HG02884 (cell line): Measurements from ENCODE around the gene ANP32E.
"Not testable (repeated sequence)": the region's sequence is repeated elsewhere in the genome, so short reads cannot be mapped to it uniquely, and the experiment has no call there.

Experiments
- ATAC-seq: cut with Tn5 transposase; IDR thresholded peaks from one replicate; pipeline ENCODE4 v1.9.1; 2021; ENCODE audit warnings: mild to moderate bottlenecking, moderate library complexity; ENCODE audit not compliant: unreplicated experiment

ANP32E gene

DNA sequence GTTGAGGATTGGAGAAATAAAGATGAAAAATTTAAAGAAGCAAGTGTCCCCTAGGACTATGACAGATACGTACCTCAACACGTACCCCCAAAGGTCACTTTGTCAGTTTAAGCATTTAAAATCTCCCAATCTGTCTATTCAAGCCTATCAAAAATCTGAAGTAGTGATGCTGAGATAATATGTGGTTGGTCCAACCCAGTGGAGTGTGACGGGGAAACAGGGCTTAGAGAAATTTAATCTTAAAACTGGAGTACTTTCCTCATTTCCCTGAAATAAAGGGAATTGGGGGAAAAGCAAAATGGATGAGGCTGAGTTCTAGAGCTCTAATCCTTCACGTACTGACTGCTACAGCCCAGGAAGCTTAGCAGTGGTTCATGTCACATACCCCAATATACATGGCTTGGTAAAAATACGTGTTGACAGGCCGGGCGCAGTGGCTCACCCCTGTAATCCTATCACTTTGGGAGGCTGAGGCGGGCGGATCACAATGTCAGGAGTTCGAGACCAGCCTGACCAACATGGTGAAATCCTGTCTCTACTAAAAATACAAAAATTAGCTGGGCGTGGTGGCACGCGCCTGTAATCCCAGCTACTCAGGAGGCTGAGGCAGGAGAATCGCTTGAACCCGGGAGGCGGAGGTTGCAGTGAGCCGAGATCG lies 21.7 kb downstream of the ANP32E start:
- ATAC-seq: not testable (repeated sequence)

DNA sequence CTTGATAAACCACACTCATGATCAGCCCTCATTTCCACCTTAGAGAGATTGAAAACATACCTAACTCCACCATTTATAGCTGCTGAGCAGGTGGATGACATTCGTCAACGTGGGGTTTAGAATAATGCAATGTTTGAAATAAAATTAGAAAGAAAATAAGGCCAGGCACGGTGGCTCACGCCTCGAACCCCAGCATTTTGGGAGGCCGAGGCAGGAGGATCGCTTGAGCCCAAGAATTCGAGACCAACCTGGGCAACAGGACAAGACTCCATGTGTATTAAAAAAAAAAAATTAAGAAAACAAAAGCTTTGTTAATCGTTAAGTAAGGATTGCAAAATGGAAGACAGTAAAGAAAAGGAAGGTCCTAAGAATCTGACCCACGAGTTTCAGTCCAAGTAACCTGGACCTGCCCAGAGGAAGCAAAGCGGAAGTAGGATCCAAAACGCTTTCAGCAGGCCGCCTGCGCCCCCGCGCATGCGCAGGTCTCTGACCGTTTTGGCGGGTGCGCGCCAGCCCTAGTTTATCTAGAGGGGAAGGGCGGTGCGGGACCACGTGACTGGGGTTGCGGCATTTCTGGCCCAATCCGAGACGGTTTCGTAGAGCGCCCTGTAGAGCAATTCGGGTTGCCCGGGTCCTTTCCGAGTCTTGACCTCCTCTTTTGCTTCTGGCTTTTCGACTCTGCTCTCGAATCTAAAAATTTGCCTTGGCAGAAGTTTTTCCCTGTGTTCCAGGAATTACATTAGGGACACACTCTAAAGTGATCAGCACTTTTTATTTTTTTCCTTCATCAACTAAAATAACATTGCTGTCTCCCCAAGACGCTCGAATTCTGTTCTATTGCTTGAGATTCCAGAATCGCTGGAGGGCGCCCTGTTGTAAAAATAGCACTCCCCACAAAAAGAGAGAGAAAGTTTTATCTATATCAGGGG lies 22.5 kb downstream of the ANP32E start:
- peak; percentile 90 for ATAC-seq

DNA sequence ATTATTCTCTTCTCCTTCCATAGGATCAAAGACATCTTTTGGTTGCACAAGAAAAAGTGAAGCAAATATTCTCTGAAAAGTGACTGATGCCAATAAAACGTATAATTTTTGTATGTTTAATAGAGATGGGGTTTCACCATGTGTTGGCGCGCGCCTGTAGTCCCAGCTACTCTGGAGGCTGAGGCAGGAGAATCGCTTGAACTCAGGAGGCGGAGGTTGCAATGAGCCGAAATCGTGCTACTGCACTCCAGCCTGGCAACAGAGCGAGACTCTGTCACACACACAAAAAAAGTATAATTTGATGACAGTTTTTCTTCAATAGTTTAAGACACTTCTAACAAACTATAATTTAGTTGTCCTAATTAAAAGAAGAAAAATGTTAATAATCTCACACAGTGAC lies 23.8 kb downstream of the ANP32E start:
- ATAC-seq: no peak

DNA sequence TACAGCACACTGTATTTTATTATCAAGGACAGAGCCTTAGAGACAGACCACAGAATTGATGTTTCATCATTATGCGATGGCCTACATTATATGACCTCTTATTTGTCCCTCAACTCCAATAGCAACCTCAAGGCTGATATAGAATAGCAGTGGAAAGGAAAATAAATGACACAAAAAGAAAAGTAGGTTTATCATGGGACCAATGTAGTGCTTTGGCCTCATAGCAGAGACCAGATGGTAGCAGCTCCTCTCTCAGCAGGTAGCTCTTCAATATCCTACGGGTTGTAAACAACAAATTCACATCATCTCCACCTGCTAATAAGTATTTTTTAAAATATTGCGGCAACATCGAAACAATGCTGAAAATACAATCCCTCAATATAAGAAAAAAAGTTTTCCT lies 25.2 kb downstream of the ANP32E start:
- ATAC-seq: no peak

DNA sequence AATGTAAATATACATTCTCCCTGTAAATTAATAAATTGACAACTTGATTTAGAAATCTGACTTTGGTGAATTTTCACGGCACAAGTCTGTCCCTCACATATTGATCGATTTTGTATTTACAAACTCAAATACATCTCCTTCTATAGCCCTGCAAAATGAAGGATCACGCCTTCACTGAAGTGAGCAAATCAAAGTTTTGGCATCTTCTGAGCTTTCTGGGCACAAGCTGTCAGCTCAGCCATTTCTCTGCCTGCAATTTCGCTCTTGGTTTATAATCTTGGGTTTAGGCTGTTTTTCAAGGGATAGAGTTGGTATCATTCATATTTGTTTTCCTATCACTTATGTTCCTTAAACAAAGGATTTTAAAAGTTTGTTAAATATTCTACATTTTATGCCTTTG lies 25.8 kb downstream of the ANP32E start:
- no peak for ATAC-seq

DNA sequence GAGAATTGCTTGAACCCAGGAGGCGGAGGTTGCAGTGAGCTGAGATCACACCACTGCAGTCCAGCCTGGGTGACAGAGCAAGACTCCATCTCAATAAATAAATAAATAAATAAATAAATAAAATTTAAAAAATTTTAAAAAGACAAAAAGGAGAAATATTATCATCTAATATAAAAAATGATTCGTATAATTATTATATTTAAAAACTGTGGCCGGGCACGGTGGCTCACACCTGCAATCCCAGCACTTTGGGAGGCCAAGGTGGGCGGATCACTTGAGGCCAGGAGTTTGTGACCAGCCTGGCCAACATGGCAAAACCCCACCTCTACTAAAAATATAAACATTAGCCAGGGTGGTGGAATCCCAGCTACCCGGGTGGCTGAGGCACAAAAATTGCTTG lies 27.5 kb downstream of the ANP32E start:
- ATAC-seq: not testable (repeated sequence)

DNA sequence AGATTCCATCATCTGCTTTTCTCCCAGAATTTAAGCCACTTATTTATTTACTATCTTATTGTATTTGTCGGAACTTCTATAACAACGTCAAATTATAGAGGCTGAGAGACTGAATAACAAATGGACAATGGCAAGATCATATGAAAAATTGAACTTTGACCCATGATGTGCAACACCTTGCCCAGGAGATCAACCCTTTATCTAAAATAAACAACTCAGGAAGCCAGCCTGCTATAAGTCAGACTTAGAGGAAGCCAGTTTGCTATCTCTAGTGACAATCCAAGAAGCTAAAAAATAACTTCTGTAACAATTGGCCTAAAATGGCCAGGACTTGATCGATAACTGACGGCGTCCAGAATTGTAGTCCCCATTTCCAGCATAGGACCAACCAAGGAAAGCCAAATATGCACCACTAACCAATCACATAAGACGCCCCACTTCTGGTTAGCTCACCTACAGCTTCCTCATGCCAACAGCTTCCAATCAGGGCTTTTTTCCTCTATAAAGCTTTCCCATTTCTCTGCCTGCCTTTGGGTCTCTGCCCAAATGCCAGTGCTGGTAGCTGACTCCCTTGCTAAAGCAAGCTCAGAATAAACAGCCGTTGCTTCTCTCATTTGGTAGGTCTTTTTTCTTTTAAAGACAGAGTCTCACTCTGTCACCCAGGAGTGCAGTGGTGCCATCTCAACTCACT lies 28.5 kb downstream of the ANP32E start:
- no peak for ATAC-seq

DNA sequence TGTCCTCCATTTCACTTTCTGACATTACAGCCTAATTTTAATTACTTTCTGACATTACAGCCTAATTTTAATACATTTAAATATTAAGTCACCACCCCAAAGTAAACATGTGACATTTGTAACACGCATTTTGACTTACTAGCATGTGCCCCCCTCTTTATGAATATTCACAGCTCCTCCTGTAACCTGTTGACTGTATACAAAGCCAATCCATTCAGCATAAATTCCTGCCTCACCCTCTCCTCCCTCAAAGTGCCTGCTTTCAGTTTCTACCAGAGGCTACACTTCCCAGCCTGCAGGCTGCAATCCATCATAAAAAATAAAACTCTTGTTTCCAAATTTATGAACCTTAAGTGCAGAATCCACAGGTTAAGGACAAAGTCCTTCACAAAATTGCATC lies 39.5 kb downstream of the ANP32E start:
- ATAC-seq: no peak

DNA sequence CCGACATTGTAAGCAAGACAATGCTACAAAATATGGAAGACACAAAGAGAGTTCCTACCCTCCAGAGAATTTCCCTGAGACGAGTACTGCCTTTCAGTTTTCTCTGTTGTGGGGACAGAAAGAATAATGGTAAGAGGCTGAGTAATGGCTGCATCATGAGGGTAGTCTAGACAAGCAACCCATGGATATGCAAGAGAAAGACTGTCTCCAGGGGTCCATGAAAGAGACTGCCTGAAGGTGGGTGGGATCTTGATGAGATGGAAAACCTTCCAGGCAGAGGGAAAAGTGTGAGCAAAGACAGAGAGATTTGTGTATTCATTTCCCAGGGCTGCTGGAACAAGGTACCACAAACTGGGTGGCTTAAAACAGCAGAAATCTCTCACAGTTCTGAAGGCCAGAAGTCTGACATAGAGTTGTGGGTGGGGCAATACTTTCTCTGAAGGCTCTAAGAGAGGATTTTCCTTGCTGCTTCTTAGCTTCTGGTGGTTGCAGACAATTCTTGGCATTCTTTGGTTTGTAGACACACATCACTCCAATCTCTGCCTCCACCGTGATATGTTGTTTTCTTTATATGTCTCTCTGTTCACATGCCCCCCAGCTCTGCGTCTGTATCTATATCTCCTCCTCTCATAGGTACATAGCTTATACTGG lies 41.4 kb downstream of the ANP32E start:
- ATAC-seq: no peak

DNA sequence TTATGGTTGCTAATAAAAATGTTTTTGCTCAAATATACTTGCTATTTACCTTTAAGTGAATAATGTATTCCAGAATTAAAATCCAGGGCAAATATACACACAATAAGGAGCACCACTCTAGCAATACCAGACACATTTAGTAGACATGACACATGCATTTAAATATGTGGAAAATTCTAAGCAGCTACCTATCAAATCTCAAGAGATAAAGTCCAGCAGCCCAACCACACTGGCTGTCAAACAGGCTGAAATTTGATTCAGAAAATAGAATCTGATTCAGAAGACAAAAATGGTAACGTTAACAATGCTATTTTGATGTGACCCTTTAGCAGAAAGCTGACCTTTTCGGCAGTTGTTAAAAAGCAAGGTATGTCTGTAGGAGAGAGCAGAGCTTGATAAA lies 43.9 kb downstream of the ANP32E start:
- ATAC-seq: no peak

DNA sequence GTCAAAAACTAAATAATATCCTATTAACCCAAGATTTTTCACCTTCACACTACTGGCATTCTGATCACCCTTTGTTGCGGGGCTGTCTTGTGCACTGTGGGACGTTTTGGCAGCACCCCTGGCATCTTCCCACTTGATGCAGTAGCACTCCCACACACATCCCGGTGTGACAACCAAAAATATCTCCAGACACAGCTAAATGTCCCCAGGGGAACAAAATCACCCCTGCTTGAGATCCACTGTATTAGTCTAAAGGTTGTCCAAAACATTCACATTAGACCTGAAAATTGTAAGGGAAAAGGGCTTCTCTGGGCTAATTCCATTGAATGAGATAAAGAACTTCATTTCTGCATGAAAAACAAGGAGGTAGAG lies 48.4 kb downstream of the ANP32E start:
- ATAC-seq: no peak

DNA sequence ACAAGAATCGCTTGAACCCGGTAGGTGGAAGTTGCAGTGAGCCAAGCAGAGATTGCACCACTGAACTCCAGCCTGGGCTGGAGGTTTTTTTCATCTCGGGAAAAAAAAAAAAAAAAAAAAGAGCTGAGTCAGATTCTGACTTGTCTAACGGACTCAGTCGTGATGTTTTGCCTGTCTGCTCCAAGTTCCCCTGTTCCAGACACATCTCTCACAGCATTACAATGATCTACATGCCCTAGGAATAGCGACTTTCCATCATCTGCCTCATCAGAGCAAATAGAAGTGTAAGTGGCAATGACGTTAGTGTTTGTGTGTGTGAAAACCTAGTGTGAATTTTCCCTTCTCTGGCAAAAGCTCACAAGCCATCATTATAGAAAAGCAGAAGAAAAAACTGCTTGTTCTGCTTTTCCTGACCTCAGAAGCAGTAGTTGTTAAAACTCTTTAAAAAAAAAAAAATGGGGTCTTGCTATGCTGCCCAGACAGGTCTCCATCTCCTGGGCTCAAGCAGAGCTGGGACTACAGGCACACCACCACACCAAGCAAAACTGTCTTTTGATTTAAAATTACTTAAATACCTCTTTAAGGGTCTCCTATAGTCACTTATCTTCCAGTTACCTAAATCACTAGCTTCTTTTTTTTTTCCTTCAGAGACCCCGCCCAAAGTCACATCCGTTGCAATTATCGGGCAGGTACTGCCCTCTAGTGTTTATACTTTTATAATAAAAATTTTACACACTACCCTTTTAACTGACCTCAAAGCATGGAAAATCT lies 48.9 kb downstream of the ANP32E start:
- no peak for ATAC-seq

DNA sequence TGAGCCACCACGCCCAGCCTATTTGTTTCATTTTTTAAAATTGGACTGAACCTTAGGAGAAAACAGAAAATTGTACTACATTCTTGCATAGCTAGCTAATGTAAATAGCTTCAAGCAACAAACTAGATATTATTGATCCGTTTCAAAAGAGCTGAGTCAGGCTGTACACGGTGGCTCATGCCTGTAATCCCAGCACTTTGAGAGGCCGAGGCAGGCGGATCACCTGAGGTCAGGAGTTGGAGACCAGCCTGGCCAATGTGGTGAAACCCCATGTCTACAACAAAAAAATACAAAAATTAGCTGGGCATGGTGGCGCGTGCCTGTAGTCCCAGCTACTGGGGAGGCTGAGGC lies 49.5 kb downstream of the ANP32E start:
- ATAC-seq: not testable (repeated sequence)

DNA sequence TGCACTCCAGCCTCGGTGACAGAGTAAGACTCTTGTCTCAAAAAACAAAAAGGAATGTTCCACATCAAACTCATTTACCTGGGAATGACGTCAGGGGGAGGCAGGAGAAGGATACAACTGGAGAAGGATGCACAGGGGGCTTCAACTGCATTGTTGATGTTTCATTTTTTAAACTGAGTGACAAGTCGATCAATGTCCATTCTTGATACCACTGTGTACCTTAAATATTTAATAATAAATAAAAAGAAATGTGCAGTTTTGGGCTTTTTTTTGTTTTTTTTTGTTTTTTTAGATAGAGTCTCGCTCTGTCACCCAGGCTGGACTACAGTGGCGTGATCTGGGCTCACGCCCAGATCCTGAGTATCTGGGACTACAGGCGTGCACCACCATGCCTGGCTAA lies 50.4 kb downstream of the ANP32E start:
- no peak for ATAC-seq

DNA sequence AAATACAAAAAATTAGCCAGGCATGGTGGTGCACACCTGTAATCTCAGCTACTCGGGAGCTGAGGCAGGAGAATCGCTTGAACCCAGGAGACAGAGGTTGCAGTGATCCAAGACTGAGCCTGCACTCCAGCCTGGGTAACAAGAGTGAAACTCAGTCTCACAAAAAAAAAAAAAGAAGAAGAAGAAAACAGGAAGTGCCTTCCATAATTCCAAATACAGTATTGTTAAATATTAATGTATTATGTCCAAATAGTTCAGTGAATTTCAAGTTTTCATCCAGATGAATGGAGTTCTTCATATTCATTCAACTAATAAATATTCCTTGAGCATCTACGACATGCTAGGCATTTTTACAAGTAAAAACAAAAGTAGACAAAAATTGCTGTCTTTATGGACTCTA lies 52.9 kb downstream of the ANP32E start:
- no peak for ATAC-seq

DNA sequence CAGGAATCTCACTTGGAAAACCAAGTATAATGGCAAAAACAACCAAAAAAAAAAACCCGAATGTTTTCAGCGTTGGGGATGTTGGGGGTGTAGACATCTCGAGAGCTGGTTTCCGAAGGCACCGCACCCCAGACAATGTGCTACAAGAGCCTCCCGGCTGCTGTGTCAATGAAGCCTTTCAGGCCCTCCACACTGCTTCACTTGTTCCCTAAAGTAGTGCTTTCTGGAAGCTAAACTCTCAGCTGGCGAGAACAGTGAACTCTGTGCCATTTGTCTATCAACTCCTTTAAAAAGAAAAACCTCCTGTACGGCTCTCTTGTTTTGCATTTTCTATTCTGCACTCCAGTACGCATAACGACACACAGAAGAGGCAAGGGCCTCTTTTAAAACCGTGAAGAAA lies 53.7 kb downstream of the ANP32E start:
- no peak for ATAC-seq

DNA sequence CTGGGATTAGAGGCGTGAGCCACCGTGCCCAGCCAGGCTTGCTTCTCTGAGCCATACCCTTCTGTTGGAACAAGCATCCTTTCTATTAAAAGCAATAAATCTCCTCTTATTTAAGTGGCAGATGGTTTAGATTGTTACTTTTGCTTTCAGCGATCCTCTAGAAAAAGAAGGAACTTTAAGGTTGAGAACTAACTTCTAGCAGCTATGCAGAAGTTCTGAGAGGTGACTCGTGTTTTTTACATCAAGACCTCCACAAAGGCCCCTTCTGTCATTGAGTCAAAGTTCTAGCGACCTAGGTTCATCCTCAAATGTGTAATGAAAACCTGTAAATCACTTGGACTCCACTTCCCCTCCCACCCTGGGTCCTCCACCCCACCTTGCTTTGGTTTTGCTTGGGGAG lies 55.4 kb downstream of the ANP32E start:
- no peak for ATAC-seq

DNA sequence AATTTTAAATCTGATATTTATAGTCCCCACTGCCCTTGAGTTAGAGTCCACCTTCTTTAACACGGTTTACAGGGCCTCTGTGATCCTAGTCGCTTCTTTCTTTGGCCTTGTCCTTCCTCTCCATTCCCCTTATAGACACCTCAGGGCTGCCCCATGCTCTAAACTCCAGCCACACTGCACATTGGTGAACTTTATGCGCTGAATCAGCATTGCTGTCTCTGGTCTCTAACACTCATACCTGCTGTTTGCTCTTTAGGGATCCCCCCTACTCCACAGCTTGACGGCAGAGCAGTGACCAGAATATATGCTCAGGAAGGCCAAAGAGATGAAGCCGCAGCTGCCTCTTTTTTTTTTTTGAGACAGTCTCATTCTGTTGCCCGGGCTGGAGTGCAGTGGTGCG lies 56.0 kb downstream of the ANP32E start:
- no peak for ATAC-seq

DNA sequence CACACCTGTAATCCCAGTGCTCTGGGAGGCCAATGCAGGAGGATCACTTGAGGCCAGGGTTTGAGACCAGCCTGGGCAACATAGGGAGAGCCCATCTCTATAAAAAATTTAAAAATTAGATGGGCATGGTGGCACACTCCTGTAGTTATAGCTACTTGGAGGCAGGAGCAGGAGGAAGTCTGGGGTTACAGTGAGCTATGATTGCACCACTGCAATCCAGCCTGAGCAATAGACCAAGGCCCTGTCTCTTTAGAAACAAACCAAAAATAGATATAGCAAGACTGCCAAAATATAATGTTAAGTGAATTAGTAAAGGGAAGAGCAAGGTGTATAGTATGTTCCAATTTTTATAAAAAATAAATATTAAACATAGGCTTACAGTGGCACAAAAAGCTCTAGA lies 57.4 kb downstream of the ANP32E start:
- no peak for ATAC-seq

DNA sequence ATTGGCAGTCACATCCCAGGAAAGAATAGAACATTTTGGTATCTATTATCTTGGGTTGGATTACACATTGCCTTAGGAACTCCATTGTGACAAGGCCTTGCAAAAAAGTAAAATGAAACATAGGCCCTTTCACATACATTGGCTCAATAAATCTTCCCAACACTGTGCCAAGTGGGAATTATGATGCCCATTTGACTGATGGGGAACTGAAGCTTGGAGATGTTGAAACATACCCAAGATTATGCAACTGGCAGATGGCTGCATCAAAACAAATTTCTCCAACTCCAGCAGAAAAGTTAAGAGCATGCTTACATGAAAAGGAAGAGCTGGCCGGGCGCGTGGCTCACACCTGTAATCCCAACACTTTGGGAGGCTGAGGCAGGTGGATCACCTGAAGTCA lies 59.3 kb downstream of the ANP32E start:
- no peak for ATAC-seq

DNA sequence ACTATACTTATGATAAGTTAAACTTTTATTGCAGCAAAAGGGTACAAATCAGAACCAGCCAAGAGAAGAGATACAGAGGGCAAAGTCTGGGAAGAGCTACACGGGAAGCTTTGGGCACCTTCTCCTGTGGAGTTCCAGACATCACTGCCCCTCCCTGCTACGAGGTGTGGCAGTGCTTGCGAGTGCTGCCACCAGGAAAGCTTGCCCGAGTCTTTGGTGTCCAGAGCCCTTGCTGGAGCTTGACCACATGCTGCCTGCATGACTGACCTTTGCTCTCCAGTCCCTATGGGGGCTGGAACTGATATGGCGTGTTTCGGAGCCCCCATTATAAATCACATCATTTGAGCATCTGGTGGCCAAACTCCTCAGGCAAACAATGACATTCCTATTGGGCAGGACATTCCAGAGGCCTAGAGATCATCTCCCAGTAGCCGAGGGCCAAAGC lies 62.7 kb downstream of the ANP32E start:
- no peak for ATAC-seq
